A549 (cell line): ENCODE measurements around the gene CD83. TPM values are rescaled to one million over a fixed set of nuclear protein-coding genes. Genes with fewer than 3 reads are reported as not detected.
"Not testable (repeated sequence)": the region's sequence is repeated elsewhere in the genome, so short reads cannot be mapped to it uniquely, and the experiment has no call there.

ENCODE experiments used
- ATAC-seq, 2 experiments: fragments of 200-7000 bp in 1 of 2; fragments of >200 bp in 1 of 2; cut with Nextera tagmentation in 1 of 2; cut with Tn5 transposase in 1 of 2; 3 replicates each; pipeline versions ENCODE4 v1.8.0 to v1.9.1; 2018 to 2020; ENCODE audit warnings: mild to moderate bottlenecking in 1 of 2, moderate library complexity in 1 of 2
- CTCF ChIA-PET: fragments of 300-600 bp; sonication (Branson Sonifier 250); formaldehyde crosslinking; extraction: SDS; loops from one replicate; lab custom pipeline; 2021; ENCODE audit warnings: antibody characterized with exemption, inconsistent platforms; lab: Yijun Ruan, JAX
- POLR2A ChIA-PET: fragments of 350-600 bp; formaldehyde crosslinking; extraction: SDS; loops from one replicate; lab custom pipeline; 2021; ENCODE audit warnings: antibody characterized with exemption, inconsistent platforms; lab: Yijun Ruan, JAX
- DNase-seq, 2 experiments: peaks; one replicate each; pipeline versions ENCODE4 v3.0.0 to v3.0.0-alpha.2; 2011 to 2016; ENCODE audit warnings: low read depth in 1 of 2, low spot score in 1 of 2
- FAIRE-seq: peaks from 2 replicates; lab custom pipeline; 2011; peaks lifted over from hg19 to GRCh38; lab: Jason Lieb, UNC
- H3K27ac ChIP-seq, 2 experiments: fragments of >200 bp; sonication (Bioruptor Twin); formaldehyde crosslinking; 3 replicates each; pipeline ENCODE4 v1.5.1; 2016 to 2017
- H3K4me1 ChIP-seq: fragments of >200 bp; sonication (Bioruptor Twin); formaldehyde crosslinking; 3 replicates; pipeline ENCODE4 v1.6.1; 2016
- H3K4me2 ChIP-seq: fragments of >200 bp; sonication (Bioruptor Twin); formaldehyde crosslinking; 3 replicates; pipeline ENCODE4 v1.6.1; 2016
- H3K4me3 ChIP-seq: fragments of >200 bp; sonication (Bioruptor Twin); formaldehyde crosslinking; 3 replicates; pipeline ENCODE4 v1.5.1; 2016
- H3K9me3 ChIP-seq: fragments of >200 bp; sonication (Bioruptor Twin); formaldehyde crosslinking; 3 replicates; pipeline ENCODE4 v1.6.1; 2016
- ATOH8 ChIP-seq: fragments of 250-450 bp; sonication (Bioruptor Pico); IDR thresholded peaks from 2 replicates; pipeline ENCODE4 v1.5.0; 2020; ENCODE audit warnings: low read depth, mild to moderate bottlenecking, moderate library complexity
- FOSB ChIP-seq: fragments of 250-450 bp; sonication (Bioruptor Pico); IDR thresholded peaks from 2 replicates; pipeline ENCODE4 v1.5.0; 2020; ENCODE audit warnings: mild to moderate bottlenecking, moderate library complexity
- GATA3 ChIP-seq: IDR thresholded peaks from 2 replicates; pipeline ENCODE4 v1.6.1; 2012; ENCODE audit warnings: borderline replicate concordance
- JUN ChIP-seq, 2 experiments: fragments of >200 bp; sonication (Bioruptor Twin); formaldehyde crosslinking; IDR thresholded peaks; 2 replicates in 1 of 2; 3 replicates in 1 of 2; pipeline ENCODE4 v1.6.1; 2016 to 2017
- MAZ ChIP-seq: fragments of 150-350 bp; IDR thresholded peaks from 2 replicates; pipeline ENCODE4 v1.6.1; 2014; ENCODE audit warnings: antibody characterized with exemption, low read depth, low read length, borderline replicate concordance
- POLR2A ChIP-seq: IDR thresholded peaks from 2 replicates; pipeline ENCODE4 v1.6.1; 2012; ENCODE audit warnings: mild to moderate bottlenecking, low read length
- RCOR1 ChIP-seq: fragments of 150-350 bp; IDR thresholded peaks from 2 replicates; pipeline ENCODE4 v1.6.1; 2014; ENCODE audit warnings: antibody characterized with exemption, low read length, low read depth
- ZSCAN20 ChIP-seq: fragments of 250-450 bp; sonication (Bioruptor Pico); IDR thresholded peaks from 2 replicates; pipeline ENCODE4 v1.8.0; 2022; ENCODE audit warnings: mild to moderate bottlenecking, moderate library complexity
- WGBS: methylation state at CpG from one replicate; pipeline ENCODE4 v1.1.6; 2017; ENCODE audit errors: missing lambda C conversion rate; 5-methylcytosine and 5-hydroxymethylcytosine counted together
- polyA plus RNA-seq, 4 experiments: library from polyadenylated mRNA; depleted of rRNA in 3 of 4; stranded (reverse); fragments of >200 nt; fragmentation: RNase III in 1 of 4; extraction: RNeasy Plus Mini Kit Qiagen cat#74134 plus additional on column Dnase treatment in 1 of 4; gene quantifications; 2 replicates in 3 of 4; 3 replicates in 1 of 4; pipeline ENCODE4 v1.2.3, GENCODE V29; 2011 to 2017
- TF ChIP-seq, protein P1 (sequence below): fragments of 200-600 bp; sonication (generic); IDR thresholded peaks from 2 replicates; pipeline ENCODE4 v1.6.1; 2016; ENCODE audit warnings: antibody characterized with exemption, mild to moderate bottlenecking, moderate library complexity
- TF ChIP-seq, protein P2 (sequence below): fragments of 450-650 bp; IDR thresholded peaks from 2 replicates; pipeline ENCODE4 v1.6.1; 2014; ENCODE audit warnings: antibody characterized with exemption
- TF ChIP-seq, protein P3 (sequence below): fragments of 250-450 bp; sonication (Bioruptor Pico); IDR thresholded peaks from 2 replicates; pipeline ENCODE4 v1.5.0; 2021; ENCODE audit warnings: mild to moderate bottlenecking, moderate library complexity, borderline replicate concordance
- TF ChIP-seq, protein P4 (sequence below): fragments of >200 bp; sonication (Bioruptor Twin); formaldehyde crosslinking; IDR thresholded peaks from 3 replicates; pipeline ENCODE4 v1.6.1; 2016
- TF ChIP-seq, protein P5 (sequence below): fragments of >200 bp; sonication (Bioruptor Twin); formaldehyde crosslinking; IDR thresholded peaks from 3 replicates; pipeline ENCODE4 v1.5.1; 2016

CD83 gene
- polyA plus RNA-seq, 2 of the 4 experiments (the other 2 are of a cell fraction), result 0.79 to 0.94 TPM

- TF ChIP-seq, protein P1, sequence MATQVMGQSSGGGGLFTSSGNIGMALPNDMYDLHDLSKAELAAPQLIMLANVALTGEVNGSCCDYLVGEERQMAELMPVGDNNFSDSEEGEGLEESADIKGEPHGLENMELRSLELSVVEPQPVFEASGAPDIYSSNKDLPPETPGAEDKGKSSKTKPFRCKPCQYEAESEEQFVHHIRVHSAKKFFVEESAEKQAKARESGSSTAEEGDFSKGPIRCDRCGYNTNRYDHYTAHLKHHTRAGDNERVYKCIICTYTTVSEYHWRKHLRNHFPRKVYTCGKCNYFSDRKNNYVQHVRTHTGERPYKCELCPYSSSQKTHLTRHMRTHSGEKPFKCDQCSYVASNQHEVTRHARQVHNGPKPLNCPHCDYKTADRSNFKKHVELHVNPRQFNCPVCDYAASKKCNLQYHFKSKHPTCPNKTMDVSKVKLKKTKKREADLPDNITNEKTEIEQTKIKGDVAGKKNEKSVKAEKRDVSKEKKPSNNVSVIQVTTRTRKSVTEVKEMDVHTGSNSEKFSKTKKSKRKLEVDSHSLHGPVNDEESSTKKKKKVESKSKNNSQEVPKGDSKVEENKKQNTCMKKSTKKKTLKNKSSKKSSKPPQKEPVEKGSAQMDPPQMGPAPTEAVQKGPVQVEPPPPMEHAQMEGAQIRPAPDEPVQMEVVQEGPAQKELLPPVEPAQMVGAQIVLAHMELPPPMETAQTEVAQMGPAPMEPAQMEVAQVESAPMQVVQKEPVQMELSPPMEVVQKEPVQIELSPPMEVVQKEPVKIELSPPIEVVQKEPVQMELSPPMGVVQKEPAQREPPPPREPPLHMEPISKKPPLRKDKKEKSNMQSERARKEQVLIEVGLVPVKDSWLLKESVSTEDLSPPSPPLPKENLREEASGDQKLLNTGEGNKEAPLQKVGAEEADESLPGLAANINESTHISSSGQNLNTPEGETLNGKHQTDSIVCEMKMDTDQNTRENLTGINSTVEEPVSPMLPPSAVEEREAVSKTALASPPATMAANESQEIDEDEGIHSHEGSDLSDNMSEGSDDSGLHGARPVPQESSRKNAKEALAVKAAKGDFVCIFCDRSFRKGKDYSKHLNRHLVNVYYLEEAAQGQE, result no peak
- no peak for TF ChIP-seq ZSCAN20 (CRISPR knock-in tag)
Measured at GRCh38 chr6:14070457-14070856, 47.1 kb upstream of the CD83 start (continued).

DNA sequence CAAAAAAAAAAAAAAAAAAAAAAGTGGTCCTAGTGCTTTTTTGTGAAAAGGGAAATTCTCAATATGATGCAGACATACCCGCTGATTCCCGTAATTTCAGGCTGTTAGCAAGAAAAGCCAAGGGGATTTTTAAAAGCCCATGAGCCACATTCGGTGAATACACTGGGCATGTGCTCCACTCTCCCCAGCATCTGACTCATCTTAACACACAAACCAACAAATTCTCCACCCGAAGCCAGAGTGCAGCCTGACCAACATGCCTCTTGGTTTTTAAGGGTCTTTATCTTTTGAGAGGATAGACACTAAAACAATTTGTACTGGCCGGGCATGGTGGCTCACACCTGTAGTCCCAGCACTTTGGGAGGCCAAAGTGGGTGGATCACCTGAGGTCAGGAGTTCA is 45.5 kb upstream of the CD83 start:
- Histone ChIP-seq H3K4me3 (no peak overlapping the region), H3K9me3 (no peaks in the 10 kb centered on the region), H3K4me2 (no peak overlapping the region), H3K4me1 (no peaks in the 10 kb centered on the region), H3K27ac (no peak overlapping the region)
- ChIA-PET POLR2A (no interaction called here), CTCF (interaction anchor here (0.7 to 9.6 kb wide), 3 partner anchors 37 to 163 kb away, joined by 3 to 186 read pairs (median 4); no protein-coding TSS in a partner anchor)
- FAIRE-seq (no peak), ATAC-seq (no peak), DNase-seq (no peak)
- WGBS, result 75% methylated on average over 5 of the region's 5 CpGs
- TF ChIP-seq POLR2A (no peak), ATOH8 (CRISPR knock-in tag) (no peak), FOSB (CRISPR knock-in tag) (no peak), GATA3 (no peak), JUN (IDR thresholded peaks at IDR 0.05) (no peak), MAZ (no peak), RCOR1 (no peak)
- TF ChIP-seq, protein P2, sequence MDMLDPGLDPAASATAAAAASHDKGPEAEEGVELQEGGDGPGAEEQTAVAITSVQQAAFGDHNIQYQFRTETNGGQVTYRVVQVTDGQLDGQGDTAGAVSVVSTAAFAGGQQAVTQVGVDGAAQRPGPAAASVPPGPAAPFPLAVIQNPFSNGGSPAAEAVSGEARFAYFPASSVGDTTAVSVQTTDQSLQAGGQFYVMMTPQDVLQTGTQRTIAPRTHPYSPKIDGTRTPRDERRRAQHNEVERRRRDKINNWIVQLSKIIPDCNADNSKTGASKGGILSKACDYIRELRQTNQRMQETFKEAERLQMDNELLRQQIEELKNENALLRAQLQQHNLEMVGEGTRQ, result no peak
- TF ChIP-seq, protein P3, sequence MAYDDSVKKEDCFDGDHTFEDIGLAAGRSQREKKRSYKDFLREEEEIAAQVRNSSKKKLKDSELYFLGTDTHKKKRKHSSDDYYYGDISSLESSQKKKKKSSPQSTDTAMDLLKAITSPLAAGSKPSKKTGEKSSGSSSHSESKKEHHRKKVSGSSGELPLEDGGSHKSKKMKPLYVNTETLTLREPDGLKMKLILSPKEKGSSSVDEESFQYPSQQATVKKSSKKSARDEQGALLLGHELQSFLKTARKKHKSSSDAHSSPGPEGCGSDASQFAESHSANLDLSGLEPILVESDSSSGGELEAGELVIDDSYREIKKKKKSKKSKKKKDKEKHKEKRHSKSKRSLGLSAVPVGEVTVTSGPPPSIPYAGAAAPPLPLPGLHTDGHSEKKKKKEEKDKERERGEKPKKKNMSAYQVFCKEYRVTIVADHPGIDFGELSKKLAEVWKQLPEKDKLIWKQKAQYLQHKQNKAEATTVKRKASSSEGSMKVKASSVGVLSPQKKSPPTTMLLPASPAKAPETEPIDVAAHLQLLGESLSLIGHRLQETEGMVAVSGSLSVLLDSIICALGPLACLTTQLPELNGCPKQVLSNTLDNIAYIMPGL (CRISPR knock-in tag), result no peak
- TF ChIP-seq, protein P4, sequence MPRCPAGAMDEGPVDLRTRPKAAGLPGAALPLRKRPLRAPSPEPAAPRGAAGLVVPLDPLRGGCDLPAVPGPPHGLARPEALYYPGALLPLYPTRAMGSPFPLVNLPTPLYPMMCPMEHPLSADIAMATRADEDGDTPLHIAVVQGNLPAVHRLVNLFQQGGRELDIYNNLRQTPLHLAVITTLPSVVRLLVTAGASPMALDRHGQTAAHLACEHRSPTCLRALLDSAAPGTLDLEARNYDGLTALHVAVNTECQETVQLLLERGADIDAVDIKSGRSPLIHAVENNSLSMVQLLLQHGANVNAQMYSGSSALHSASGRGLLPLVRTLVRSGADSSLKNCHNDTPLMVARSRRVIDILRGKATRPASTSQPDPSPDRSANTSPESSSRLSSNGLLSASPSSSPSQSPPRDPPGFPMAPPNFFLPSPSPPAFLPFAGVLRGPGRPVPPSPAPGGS, result no peak
- TF ChIP-seq, protein P5, sequence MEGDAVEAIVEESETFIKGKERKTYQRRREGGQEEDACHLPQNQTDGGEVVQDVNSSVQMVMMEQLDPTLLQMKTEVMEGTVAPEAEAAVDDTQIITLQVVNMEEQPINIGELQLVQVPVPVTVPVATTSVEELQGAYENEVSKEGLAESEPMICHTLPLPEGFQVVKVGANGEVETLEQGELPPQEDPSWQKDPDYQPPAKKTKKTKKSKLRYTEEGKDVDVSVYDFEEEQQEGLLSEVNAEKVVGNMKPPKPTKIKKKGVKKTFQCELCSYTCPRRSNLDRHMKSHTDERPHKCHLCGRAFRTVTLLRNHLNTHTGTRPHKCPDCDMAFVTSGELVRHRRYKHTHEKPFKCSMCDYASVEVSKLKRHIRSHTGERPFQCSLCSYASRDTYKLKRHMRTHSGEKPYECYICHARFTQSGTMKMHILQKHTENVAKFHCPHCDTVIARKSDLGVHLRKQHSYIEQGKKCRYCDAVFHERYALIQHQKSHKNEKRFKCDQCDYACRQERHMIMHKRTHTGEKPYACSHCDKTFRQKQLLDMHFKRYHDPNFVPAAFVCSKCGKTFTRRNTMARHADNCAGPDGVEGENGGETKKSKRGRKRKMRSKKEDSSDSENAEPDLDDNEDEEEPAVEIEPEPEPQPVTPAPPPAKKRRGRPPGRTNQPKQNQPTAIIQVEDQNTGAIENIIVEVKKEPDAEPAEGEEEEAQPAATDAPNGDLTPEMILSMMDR, result no peak

GRCh38 chr6:14073561-14074354 is 43.8 kb upstream of the CD83 start:
- ATAC-seq, POLR2A ChIA-PET, H3K4me2 ChIP-seq, H3K4me3 ChIP-seq, FAIRE-seq, H3K9me3 ChIP-seq, H3K27ac ChIP-seq, H3K4me1 ChIP-seq, DNase-seq: not testable (repeated sequence)
- 94% methylated on average over 7 of the region's 7 CpGs for WGBS
- CTCF ChIA-PET, result interaction anchor here (0.7 to 1.0 kb wide), 2 partner anchors 165 to 200 kb away, joined by 3 to 4 read pairs; no protein-coding TSS in a partner anchor
